B cell (primary cell): ENCODE results near the gene ANLN. TPM values are rescaled to one million over a fixed set of nuclear protein-coding genes. Genes with fewer than 3 reads are reported as not detected.
A peak's percentile ranks its signal among the peaks of the same experiment; 100 is the strongest.

Experiments
- ATAC-seq: fragments of 200-7000 bp; cut with Tn5 transposase; one replicate; pipeline ENCODE4 v1.10.0; 2021; ENCODE audit warnings: low read depth, mild to moderate bottlenecking, moderate number of reproducible peaks, moderate library complexity
- CTCF ChIA-PET: fragments of 350-600 bp; sonication (Branson Sonifier 250); formaldehyde crosslinking; loops from one replicate; lab custom pipeline; 2021; ENCODE audit warnings: antibody characterized with exemption, inconsistent platforms; lab: Charles Lee
- POLR2A ChIA-PET: fragments of 350-600 bp; sonication (Branson Sonifier 250); formaldehyde crosslinking; loops from one replicate; lab custom pipeline; 2021; ENCODE audit warnings: antibody characterized with exemption; lab: Charles Lee
- DNase-seq: peaks from one replicate; pipeline ENCODE4 v3.0.0; 2013
- H2AFZ ChIP-seq: 2 replicates; pipeline ENCODE4 v1.6.1; 2012; ENCODE audit warnings: mild to moderate bottlenecking, low read depth, low read length; ENCODE audit not compliant: insufficient read depth, poor library complexity, severe bottlenecking
- H3K27ac ChIP-seq, 2 donors: 1 replicate in 1 of 2; 2 replicates in 1 of 2; pipeline ENCODE4 v1.5.1; 2012 to 2013; ENCODE audit warnings: low read length in 2 of 2, mild to moderate bottlenecking in 2 of 2, moderate library complexity in 1 of 2
- H3K27me3 ChIP-seq, 4 experiments: fragments of 200-600 bp in 1 of 4; sonication (generic) in 1 of 4; replicated peaks in 1 of 4; 1 replicate in 2 of 4; 2 replicates in 2 of 4; pipeline versions ENCODE4 v1.6.1 to v1.7.0; 2013 to 2016; ENCODE audit warnings: low read length in 3 of 4, mild to moderate bottlenecking in 2 of 4, mixed read lengths in 1 of 4, moderate library complexity in 1 of 4; ENCODE audit not compliant: insufficient read depth in 4 of 4, control insufficient read depth in 3 of 4; ENCODE audit errors: control extremely low read depth in 1 of 4
- H3K36me3 ChIP-seq, 2 experiments: replicated peaks in 1 of 2; 1 replicate in 1 of 2; 2 replicates in 1 of 2; pipeline versions ENCODE4 v1.6.1 to v1.7.1; 2013; ENCODE audit warnings: low read length in 1 of 2; ENCODE audit not compliant: insufficient read depth in 2 of 2, control insufficient read depth in 1 of 2; ENCODE audit errors: control extremely low read depth in 1 of 2, extremely low read depth in 1 of 2
- H3K4me1 ChIP-seq, 2 donors: fragments of 200-600 bp in 1 of 2; sonication (generic) in 1 of 2; 1 replicate in 1 of 2; 2 replicates in 1 of 2; pipeline versions ENCODE4 v1.5.1 to v1.6.1; 2013 to 2017; ENCODE audit warnings: low read length in 2 of 2; ENCODE audit not compliant: control insufficient read depth in 2 of 2, insufficient read depth in 2 of 2
- H3K4me2 ChIP-seq: replicated peaks from 2 replicates; pipeline ENCODE3; 2012; ENCODE audit warnings: mild to moderate bottlenecking, low read depth, low read length; ENCODE audit not compliant: poor library complexity, severe bottlenecking
- H3K4me3 ChIP-seq, 5 experiments: fragments of 200-600 bp in 1 of 5; sonication (generic) in 1 of 5; 1 replicate in 3 of 5; 2 replicates in 2 of 5; pipeline versions ENCODE4 v1.5.1 to v1.7.0; 2011 to 2016; ENCODE audit warnings: low read length in 4 of 5, mild to moderate bottlenecking in 4 of 5, low read depth in 2 of 5, control low read depth in 1 of 5, moderate library complexity in 1 of 5; ENCODE audit not compliant: insufficient read depth in 1 of 5; ENCODE audit errors: control extremely low read depth in 1 of 5, extremely low read depth in 1 of 5
- H3K79me2 ChIP-seq: fragments of 200-600 bp; sonication (generic); one replicate; pipeline ENCODE4 v1.6.0; 2016; ENCODE audit warnings: low read length; ENCODE audit not compliant: control insufficient read depth, insufficient read depth
- H3K9ac ChIP-seq: fragments of 200-600 bp; sonication (generic); 2 replicates; pipeline ENCODE4 v1.6.1; 2017; ENCODE audit warnings: mild to moderate bottlenecking, low read length, moderate library complexity
- H3K9me3 ChIP-seq, 3 donors: one replicate each; pipeline versions ENCODE4 v1.6.1 to v1.7.1; 2013; ENCODE audit warnings: low read length in 2 of 3; ENCODE audit not compliant: control insufficient read depth in 2 of 3, insufficient read depth in 1 of 3; ENCODE audit errors: control extremely low read depth in 1 of 3
- H4K20me1 ChIP-seq: 2 replicates; pipeline ENCODE4 v1.6.0; 2012; ENCODE audit warnings: mild to moderate bottlenecking, low read length; ENCODE audit not compliant: insufficient read depth, control insufficient read depth, poor library complexity, severe bottlenecking
- H3K27ac Mint-ChIP-seq: one replicate; pipeline ENCODE4 v1.8.0; 2021; ENCODE audit warnings: mixed read lengths
- H3K27me3 Mint-ChIP-seq: one replicate; pipeline ENCODE4 v1.8.0; 2021; ENCODE audit warnings: mixed read lengths
- H3K4me1 Mint-ChIP-seq: one replicate; pipeline ENCODE4 v1.8.0; 2021; ENCODE audit warnings: mixed read lengths
- H3K4me3 Mint-ChIP-seq: one replicate; pipeline ENCODE4 v1.8.0; 2021; ENCODE audit warnings: mixed read lengths
- H3K9me3 Mint-ChIP-seq: one replicate; pipeline ENCODE4 v1.8.0; 2022; ENCODE audit warnings: mixed read lengths; ENCODE audit not compliant: insufficient read depth
- EZH2 ChIP-seq: IDR thresholded peaks from 2 replicates; pipeline ENCODE4 v1.6.1; 2012; ENCODE audit warnings: borderline replicate concordance, low read depth, mild to moderate bottlenecking, moderate library complexity, low read length; ENCODE audit not compliant: insufficient read depth, poor library complexity, severe bottlenecking
- WGBS: methylation state at CpG from one replicate; pipeline ENCODE4 v1.1.5; 2013; ENCODE audit warnings: missing lambda C conversion rate; ENCODE audit not compliant: insufficient coverage; 5-methylcytosine and 5-hydroxymethylcytosine counted together
- intact Hi-C: fragments of 100-400 bp; cut with micrococcal nuclease; formaldehyde crosslinking; loops from one replicate; pipeline ENCODE4 v1.10.0; 2022
- polyA plus RNA-seq: library from polyadenylated mRNA; depleted of rRNA; stranded (reverse); fragments of >200 nt; gene quantifications from 2 replicates; pipeline ENCODE4 v1.2.3, GENCODE V29; 2012
- total RNA-seq, 2 donors: library from RNA; stranded (reverse); fragments of 120-200 nt in 1 of 2; gene quantifications; 1 replicate in 1 of 2; 2 replicates in 1 of 2; pipeline versions ENCODE4 v1.2.3 to v1.2.4, GENCODE V29; 2013 to 2022
- TF ChIP-seq, protein P1 (sequence below): fragments of 200-600 bp; IDR thresholded peaks from one replicate; pipeline ENCODE4 v1.8.0; 2022; ENCODE audit warnings: antibody characterized with exemption, mild to moderate bottlenecking

ANLN gene
- total and polyA plus RNA-seq, 2 donors (not counting 1 experiment from before 2014, with no cell fraction given), result 0.19 to 0.32 TPM

DNA sequence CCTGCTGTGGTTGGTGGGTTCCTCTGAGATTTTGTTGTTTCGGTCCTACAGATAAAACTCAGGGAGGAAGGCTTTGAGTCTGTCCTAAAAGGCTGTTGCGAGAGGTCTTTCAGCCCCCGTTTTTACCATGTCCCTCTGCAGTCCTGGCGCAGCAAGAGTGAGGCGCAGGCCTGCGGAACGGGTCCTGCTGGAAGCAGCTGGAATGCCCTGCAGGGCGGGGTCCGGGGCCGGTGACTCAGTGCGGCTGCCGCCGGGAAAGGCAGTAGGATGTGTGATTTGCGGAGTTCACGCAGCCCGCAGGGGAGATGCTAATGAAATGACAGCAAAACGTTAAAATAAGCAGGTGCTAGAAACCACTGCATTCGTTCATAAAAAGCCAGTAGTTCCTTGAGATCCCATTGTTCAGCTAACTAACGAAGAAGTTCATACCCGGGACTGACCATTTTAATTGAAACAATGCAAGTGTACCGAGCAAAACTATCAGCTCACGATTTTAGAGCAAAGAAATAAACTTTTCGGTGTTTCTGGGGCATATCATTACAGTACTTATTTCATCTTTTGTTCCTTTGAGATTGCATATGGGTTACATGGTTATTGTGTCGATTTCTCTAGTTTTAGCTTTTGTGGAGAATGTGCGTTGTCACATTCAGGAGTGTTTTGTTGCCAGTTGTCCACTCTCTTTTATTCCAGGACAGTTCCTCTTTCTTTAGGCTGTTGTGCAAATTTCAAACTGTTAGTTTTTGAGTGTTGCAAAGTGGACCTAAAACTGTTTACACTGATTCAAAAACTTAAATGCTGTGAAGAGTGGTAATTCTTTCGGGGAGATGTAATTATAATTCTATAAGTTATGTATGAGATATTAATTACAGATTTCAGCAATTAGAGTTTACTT is 783 bp downstream of the ANLN start:
- H3K4me3 Mint-ChIP-seq, result peak overlapping the region; percentile 88
- peaks cover 27% of the 10 kb centered on the region for H3K4me1 Mint-ChIP-seq
- Histone ChIP-seq H3K36me3 (no peaks in the 10 kb centered on the region), H3K9me3 (no peaks in the 10 kb centered on the region), H3K9ac (peak overlapping the region; percentile 83), H3K4me1 (peaks cover 12 to 17% of the 10 kb centered on the region in 2 donors), H2AFZ (peak overlapping the region; percentile 84), H3K27ac (no peak overlapping the region), H3K27me3 (peaks cover 0 to 5% (median 0%) of the 10 kb centered on the region in 4 experiments), H4K20me1 (no peaks in the 10 kb centered on the region), H3K4me2 (peak overlapping the region; percentile 96), H3K79me2 (peaks cover 16% of the 10 kb centered on the region), H3K4me3 (peak overlapping the region; percentile 73 to 85 (median 76))
- DNase-seq, result peak; percentile 34
- peak overlapping the region; percentile 68 for H3K27ac Mint-ChIP-seq
- peak; percentile 2 for ATAC-seq
- ChIA-PET CTCF (interaction anchor here (1.0 kb wide), 1 partner anchor 32 kb away, joined by 3 read pairs; no protein-coding TSS in a partner anchor), POLR2A (no interaction called here)
- intact Hi-C loops, result no loop called here
- H3K9me3 Mint-ChIP-seq, result no peaks in the 10 kb centered on the region
- WGBS, result 0% methylated on average over 20 of the region's 26 CpGs
- peaks cover 10% of the 10 kb centered on the region for H3K27me3 Mint-ChIP-seq
- TF ChIP-seq, protein P1, sequence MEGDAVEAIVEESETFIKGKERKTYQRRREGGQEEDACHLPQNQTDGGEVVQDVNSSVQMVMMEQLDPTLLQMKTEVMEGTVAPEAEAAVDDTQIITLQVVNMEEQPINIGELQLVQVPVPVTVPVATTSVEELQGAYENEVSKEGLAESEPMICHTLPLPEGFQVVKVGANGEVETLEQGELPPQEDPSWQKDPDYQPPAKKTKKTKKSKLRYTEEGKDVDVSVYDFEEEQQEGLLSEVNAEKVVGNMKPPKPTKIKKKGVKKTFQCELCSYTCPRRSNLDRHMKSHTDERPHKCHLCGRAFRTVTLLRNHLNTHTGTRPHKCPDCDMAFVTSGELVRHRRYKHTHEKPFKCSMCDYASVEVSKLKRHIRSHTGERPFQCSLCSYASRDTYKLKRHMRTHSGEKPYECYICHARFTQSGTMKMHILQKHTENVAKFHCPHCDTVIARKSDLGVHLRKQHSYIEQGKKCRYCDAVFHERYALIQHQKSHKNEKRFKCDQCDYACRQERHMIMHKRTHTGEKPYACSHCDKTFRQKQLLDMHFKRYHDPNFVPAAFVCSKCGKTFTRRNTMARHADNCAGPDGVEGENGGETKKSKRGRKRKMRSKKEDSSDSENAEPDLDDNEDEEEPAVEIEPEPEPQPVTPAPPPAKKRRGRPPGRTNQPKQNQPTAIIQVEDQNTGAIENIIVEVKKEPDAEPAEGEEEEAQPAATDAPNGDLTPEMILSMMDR, result no peak
- TF ChIP-seq EZH2, result no peak
